ENCODE data around the gene TOPAZ1. TPM values are rescaled to one million over a fixed set of nuclear protein-coding genes. Genes with fewer than 3 reads are reported as not detected.

TOPAZ1 gene
- total RNA-seq, 1 donor from 2014 or later: not detected

DNA sequence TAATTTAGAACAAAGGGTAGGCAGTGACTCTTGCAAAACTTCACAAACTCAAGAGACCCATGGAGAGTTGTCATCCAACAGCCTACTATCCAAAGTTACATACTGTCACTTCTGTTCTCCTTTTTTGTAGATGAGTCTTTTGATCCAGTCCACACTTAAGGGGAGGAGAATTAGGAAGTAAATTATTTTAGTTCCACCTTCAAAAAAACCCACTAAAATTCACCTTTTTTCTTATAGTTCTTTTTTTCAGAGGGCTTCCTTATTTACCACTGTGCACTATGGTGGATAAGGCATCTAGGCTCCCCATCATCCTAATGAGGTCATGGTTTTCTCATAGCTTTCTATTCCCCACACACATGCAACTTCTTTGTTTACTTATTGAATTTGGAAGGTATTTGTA, 88.3 kb downstream of the TOPAZ1 start:
- TF ChIP-seq, protein P1, sequence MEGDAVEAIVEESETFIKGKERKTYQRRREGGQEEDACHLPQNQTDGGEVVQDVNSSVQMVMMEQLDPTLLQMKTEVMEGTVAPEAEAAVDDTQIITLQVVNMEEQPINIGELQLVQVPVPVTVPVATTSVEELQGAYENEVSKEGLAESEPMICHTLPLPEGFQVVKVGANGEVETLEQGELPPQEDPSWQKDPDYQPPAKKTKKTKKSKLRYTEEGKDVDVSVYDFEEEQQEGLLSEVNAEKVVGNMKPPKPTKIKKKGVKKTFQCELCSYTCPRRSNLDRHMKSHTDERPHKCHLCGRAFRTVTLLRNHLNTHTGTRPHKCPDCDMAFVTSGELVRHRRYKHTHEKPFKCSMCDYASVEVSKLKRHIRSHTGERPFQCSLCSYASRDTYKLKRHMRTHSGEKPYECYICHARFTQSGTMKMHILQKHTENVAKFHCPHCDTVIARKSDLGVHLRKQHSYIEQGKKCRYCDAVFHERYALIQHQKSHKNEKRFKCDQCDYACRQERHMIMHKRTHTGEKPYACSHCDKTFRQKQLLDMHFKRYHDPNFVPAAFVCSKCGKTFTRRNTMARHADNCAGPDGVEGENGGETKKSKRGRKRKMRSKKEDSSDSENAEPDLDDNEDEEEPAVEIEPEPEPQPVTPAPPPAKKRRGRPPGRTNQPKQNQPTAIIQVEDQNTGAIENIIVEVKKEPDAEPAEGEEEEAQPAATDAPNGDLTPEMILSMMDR (IDR thresholded peaks at IDR 0.05; ENCODE audit: unreplicated experiment): no peak
- Mint-ChIP-seq H3K4me3 (ENCODE audit: unreplicated experiment) (no peak overlapping the region), H3K27ac (ENCODE audit: unreplicated experiment) (no peak overlapping the region), H3K36me3 (ENCODE audit: low read depth, unreplicated experiment) (no peaks in the 10 kb centered on the region), H3K4me1 (ENCODE audit: unreplicated experiment) (peaks cover 5% of the 10 kb centered on the region), H3K27me3 (ENCODE audit: unreplicated experiment) (no peaks in the 10 kb centered on the region), H3K9me3 (ENCODE audit: unreplicated experiment) (no peaks in the 10 kb centered on the region)
- DNase-seq (ENCODE audit: low spot score): no peak

- Mint-ChIP-seq H3K36me3 (ENCODE audit: low read depth, unreplicated experiment) (no peaks in the 10 kb centered on the region), H3K27me3 (ENCODE audit: unreplicated experiment) (no peaks in the 10 kb centered on the region), H3K27ac (ENCODE audit: unreplicated experiment) (no peak overlapping the region), H3K4me3 (ENCODE audit: unreplicated experiment) (no peak overlapping the region), H3K4me1 (ENCODE audit: unreplicated experiment) (peaks cover 5% of the 10 kb centered on the region), H3K9me3 (ENCODE audit: unreplicated experiment) (no peaks in the 10 kb centered on the region)
- TF ChIP-seq, protein P1 (IDR thresholded peaks at IDR 0.05; ENCODE audit: unreplicated experiment): no peak
- DNase-seq (ENCODE audit: low spot score): no peak
These were observed 88.8 kb downstream of the TOPAZ1 start for GRCh38 chr3:44330444-44330843.

DNA sequence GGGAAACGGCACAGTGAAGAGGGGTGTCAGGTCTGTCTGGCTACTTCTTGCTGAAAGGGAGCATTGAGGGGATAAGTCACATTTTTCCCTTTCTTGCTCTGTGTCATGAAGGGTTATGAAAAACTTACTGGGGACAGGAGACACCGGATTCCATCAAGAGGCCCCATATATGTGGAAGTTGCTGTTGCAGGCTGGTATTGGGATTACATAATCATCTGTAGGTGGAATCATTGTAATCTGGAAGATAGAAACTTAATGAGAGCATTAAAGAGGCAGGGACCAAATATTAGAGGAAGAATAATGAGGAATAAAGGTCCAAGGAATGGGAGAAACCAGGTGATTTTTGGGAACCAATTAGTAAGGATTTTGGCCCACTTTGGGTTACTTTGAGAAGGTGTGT, 92.6 kb downstream of the TOPAZ1 start:
- H3K36me3 Mint-ChIP-seq (ENCODE audit: low read depth, unreplicated experiment): no peaks in the 10 kb centered on the region
- no peak overlapping the region for H3K4me3 Mint-ChIP-seq (ENCODE audit: unreplicated experiment)
- no peaks in the 10 kb centered on the region for H3K9me3 Mint-ChIP-seq (ENCODE audit: unreplicated experiment)
- TF ChIP-seq, protein P1 (IDR thresholded peaks at IDR 0.05; ENCODE audit: unreplicated experiment): no peak
- H3K4me1 Mint-ChIP-seq (ENCODE audit: unreplicated experiment): peaks cover 6% of the 10 kb centered on the region
- no peak overlapping the region for H3K27ac Mint-ChIP-seq (ENCODE audit: unreplicated experiment)
- no peak for DNase-seq (ENCODE audit: low spot score)
- peaks cover 1% of the 10 kb centered on the region for H3K27me3 Mint-ChIP-seq (ENCODE audit: unreplicated experiment)

DNA sequence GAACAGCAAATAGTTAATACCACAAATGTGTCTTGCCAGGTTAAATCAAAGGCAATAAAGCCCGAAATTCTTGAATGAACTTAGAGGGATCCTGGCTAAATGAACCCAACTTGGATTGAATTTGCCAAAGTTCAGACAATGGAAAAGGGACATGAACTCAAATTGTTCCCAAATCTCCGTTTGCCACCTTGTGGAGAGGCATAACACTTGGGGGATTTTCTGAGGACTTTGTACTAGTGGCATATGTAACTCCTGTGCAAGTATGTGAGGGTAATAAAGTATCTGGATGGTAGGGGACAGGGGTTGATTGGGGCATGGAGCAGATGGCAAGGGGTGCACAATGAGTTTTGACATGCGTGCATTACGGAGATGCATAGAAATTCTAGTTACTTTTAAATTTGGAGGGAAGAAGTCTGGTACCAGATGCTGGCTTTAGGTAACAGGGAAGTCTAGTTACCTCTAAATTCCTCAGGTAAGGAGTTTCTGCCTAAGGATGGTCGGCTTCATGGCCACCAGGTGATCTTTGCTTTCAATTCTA, 95.6 kb downstream of the TOPAZ1 start:
- H3K4me1 Mint-ChIP-seq (ENCODE audit: unreplicated experiment): peaks cover 19% of the 10 kb centered on the region
- no peaks in the 10 kb centered on the region for H3K36me3 Mint-ChIP-seq (ENCODE audit: low read depth, unreplicated experiment)
- no peaks in the 10 kb centered on the region for H3K9me3 Mint-ChIP-seq (ENCODE audit: unreplicated experiment)
- peak overlapping the region; percentile 85 for H3K27ac Mint-ChIP-seq (ENCODE audit: unreplicated experiment)
- peak overlapping the region; percentile 91 for H3K4me3 Mint-ChIP-seq (ENCODE audit: unreplicated experiment)
- no peak for DNase-seq (ENCODE audit: low spot score)
- peaks cover 1% of the 10 kb centered on the region for H3K27me3 Mint-ChIP-seq (ENCODE audit: unreplicated experiment)
- TF ChIP-seq, protein P1 (IDR thresholded peaks at IDR 0.05; ENCODE audit: unreplicated experiment): peak; percentile 23

GRCh38 chr3:44338010-44338827, 96.5 kb downstream of the TOPAZ1 start, which contains the start of gene TCAIM:
Gene TCAIM, plus strand, starts transcription at chr3:44338766. Its CDS starts 16,017 bp downstream, at chr3:44354783.
- Mint-ChIP-seq H3K36me3 (ENCODE audit: low read depth, unreplicated experiment) (no peaks in the 10 kb centered on the region), H3K9me3 (ENCODE audit: unreplicated experiment) (no peaks in the 10 kb centered on the region)
- DNase-seq (ENCODE audit: low spot score): peak; percentile 99

More at GRCh38 chr3:44338010-44338827, 96.5 kb downstream of the TOPAZ1 start, which contains the start of gene TCAIM:
- H3K27me3 Mint-ChIP-seq (ENCODE audit: unreplicated experiment): peaks cover 1% of the 10 kb centered on the region
- TF ChIP-seq, protein P1 (IDR thresholded peaks at IDR 0.05; ENCODE audit: unreplicated experiment): no peak
- H3K4me1 Mint-ChIP-seq (ENCODE audit: unreplicated experiment): peaks cover 19% of the 10 kb centered on the region
- peak within 1 kb of the TSS; percentile 98 for H3K4me3 Mint-ChIP-seq (ENCODE audit: unreplicated experiment)
- H3K27ac Mint-ChIP-seq (ENCODE audit: unreplicated experiment): peak within 1 kb of the TSS; percentile 99
